ENCODE data around the gene VAMP5.
"Not testable (repeated sequence)": the region's sequence is repeated elsewhere in the genome, so short reads cannot be mapped to it uniquely, and the experiment has no call there.

Gene VAMP5

GRCh38 chr2:85598594-85599340 is 14.5 kb downstream of the VAMP5 start:
- no peak overlapping the region for H3K4me3 ChIP-seq (ENCODE audit: low read length)
- no peak overlapping the region for H3K9ac ChIP-seq (ENCODE audit: low read depth, low read length)
- H3K27me3 ChIP-seq (ENCODE audit: insufficient read depth, low read length), result no peaks in the 10 kb centered on the region
- peaks cover 33% of the 10 kb centered on the region for H3K36me3 ChIP-seq (ENCODE audit: insufficient read depth, low read depth, low read length)
- peaks cover 7% of the 10 kb centered on the region; the same call in 1 of the 2 replicates for H3K4me1 ChIP-seq (ENCODE audit: insufficient read depth, low read length)
- no peak overlapping the region for H3K27ac ChIP-seq (ENCODE audit: low read length)
- no peaks in the 10 kb centered on the region for H3K9me3 ChIP-seq (ENCODE audit: insufficient read depth, low read depth, low read length)

- Histone ChIP-seq H3K4me1 (ENCODE audit: insufficient read depth, low read length) (peaks cover 5% of the 10 kb centered on the region; the same call in 1 of the 2 replicates), H3K4me3 (ENCODE audit: low read length) (no peak overlapping the region), H3K27ac (ENCODE audit: low read length) (no peak overlapping the region), H3K9me3 (ENCODE audit: insufficient read depth, low read depth, low read length) (no peaks in the 10 kb centered on the region), H3K9ac (ENCODE audit: low read depth, low read length) (no peak overlapping the region), H3K36me3 (ENCODE audit: insufficient read depth, low read depth, low read length) (peaks cover 33% of the 10 kb centered on the region), H3K27me3 (ENCODE audit: insufficient read depth, low read length) (no peaks in the 10 kb centered on the region)
Measured at GRCh38 chr2:85599468-85600234, 15.4 kb downstream of the VAMP5 start.

GRCh38 chr2:85600235-85600575 is 16.0 kb downstream of the VAMP5 start:
- H3K36me3 ChIP-seq (ENCODE audit: insufficient read depth, low read depth, low read length), result peaks cover 33% of the 10 kb centered on the region
- H3K4me1 ChIP-seq (ENCODE audit: insufficient read depth, low read length), result peaks cover 3% of the 10 kb centered on the region; the same call in 1 of the 2 replicates
- H3K27me3 ChIP-seq (ENCODE audit: insufficient read depth, low read length), result no peaks in the 10 kb centered on the region
- no peak overlapping the region for H3K27ac ChIP-seq (ENCODE audit: low read length)
- no peaks in the 10 kb centered on the region for H3K9me3 ChIP-seq (ENCODE audit: insufficient read depth, low read depth, low read length)
- no peak overlapping the region for H3K4me3 ChIP-seq (ENCODE audit: low read length)
- no peak overlapping the region for H3K9ac ChIP-seq (ENCODE audit: low read depth, low read length)

- Histone ChIP-seq H3K9ac (ENCODE audit: low read depth, low read length) (no peak overlapping the region), H3K9me3 (ENCODE audit: insufficient read depth, low read depth, low read length) (no peaks in the 10 kb centered on the region), H3K4me1 (ENCODE audit: insufficient read depth, low read length) (peaks cover 3% of the 10 kb centered on the region; the same call in 1 of the 2 replicates), H3K36me3 (ENCODE audit: insufficient read depth, low read depth, low read length) (peaks cover 33% of the 10 kb centered on the region), H3K27me3 (ENCODE audit: insufficient read depth, low read length) (no peaks in the 10 kb centered on the region), H3K4me3 (ENCODE audit: low read length) (peak overlapping the region; percentile 99), H3K27ac (ENCODE audit: low read length) (no peak overlapping the region)
Measured at GRCh38 chr2:85600951-85601770, 16.9 kb downstream of the VAMP5 start.

DNA sequence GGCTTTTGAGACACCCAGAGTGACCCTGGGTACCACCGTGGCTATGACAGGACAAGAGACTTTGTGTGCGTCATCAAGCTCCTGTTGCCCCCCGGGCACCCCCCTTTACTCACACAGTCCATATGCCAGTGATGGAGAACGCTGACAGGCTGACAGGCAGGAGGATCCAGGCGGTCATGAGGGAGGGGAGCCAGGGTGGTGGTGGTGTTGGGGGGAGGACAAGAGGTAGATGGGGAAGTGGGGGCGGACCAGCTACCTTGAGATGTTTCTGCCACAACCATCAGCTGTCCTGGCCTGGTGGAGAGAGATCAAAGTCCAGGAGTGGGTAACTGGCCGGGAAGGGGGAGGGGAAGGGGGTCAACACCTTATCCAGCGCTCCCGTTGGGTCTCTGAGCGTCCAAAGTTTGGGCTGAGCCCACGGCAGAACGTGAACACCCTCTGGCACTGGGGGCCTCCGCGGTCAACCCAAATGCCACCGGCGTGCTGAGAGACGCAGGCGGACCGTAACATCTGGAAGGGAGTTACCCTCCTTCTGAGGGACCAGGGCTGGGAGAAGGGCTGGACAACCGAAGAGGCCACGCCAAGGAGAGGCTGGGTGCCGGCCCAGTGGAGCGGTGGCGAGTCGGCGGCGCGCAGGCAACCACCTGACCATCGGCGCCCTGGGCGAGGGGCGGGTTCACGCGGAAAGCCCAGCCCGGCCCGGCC is 17.7 kb downstream of the VAMP5 start:
- H3K27me3 ChIP-seq (ENCODE audit: insufficient read depth, low read length), result no peaks in the 10 kb centered on the region
- no peaks in the 10 kb centered on the region for H3K9me3 ChIP-seq (ENCODE audit: insufficient read depth, low read depth, low read length)
- H3K36me3 ChIP-seq (ENCODE audit: insufficient read depth, low read depth, low read length), result peaks cover 28% of the 10 kb centered on the region
- no peaks in the 10 kb centered on the region for H3K4me1 ChIP-seq (ENCODE audit: insufficient read depth, low read length)
- H3K9ac ChIP-seq (ENCODE audit: low read depth, low read length), result peak overlapping the region; percentile 88
- peak overlapping the region; percentile 99 for H3K4me3 ChIP-seq (ENCODE audit: low read length)
- no peak overlapping the region for H3K27ac ChIP-seq (ENCODE audit: low read length)

DNA sequence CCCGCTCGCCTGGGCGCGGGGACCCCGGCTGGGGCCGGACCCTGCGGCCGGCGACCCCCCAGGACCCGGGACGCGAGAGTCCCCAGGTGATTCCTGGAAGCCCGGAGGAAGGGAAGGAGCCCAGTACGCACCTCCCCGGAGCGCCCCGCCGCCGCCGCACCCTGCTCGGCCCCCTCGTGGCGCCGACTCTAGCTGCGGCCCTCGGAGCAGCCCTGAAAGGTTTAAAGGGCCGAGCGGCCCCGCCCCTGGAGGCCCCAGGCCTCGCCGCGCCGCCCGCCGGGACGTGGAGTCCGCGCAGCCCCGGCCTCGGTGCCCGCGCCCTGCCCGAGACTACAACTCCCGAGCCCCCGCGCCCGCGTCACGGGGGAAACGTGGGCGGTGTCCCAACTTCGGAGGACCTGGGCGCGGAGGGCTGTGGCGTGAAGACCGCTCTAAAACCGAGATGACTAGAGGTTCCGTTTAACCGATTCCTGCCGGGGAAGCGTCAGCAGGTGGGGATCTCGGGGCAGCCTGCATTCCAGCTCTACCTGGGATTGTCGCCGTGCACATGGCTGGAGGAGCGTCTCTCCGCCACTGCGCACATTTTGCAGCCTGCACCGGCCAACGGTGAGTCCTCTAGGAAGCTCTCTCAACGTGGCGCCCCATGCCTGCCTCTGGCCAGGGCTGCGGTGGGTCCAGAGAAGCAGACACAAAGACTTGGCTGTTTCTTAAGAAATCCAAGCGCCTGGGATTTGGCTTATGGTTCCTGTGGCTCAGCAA is 18.4 kb downstream of the VAMP5 start, which contains the start of gene TMEM150A:
Gene TMEM150A, minus strand, starts transcription at position 223 of the 759 bp plus-strand sequence. CDS start 750 bp downstream, outside the sequence.
- H3K27ac ChIP-seq (ENCODE audit: low read length), result peak within 1 kb of the TSS; percentile 40
- H3K36me3 ChIP-seq (ENCODE audit: insufficient read depth, low read depth, low read length), result peaks cover 22% of the 10 kb centered on the region
- peak within 1 kb of the TSS; percentile 99 for H3K4me3 ChIP-seq (ENCODE audit: low read length)
- H3K4me1 ChIP-seq (ENCODE audit: insufficient read depth, low read length), result no peaks in the 10 kb centered on the region
- H3K9ac ChIP-seq (ENCODE audit: low read depth, low read length), result peak within 1 kb of the TSS; percentile 88
- H3K9me3 ChIP-seq (ENCODE audit: insufficient read depth, low read depth, low read length), result no peaks in the 10 kb centered on the region
- no peaks in the 10 kb centered on the region for H3K27me3 ChIP-seq (ENCODE audit: insufficient read depth, low read length)

- H3K27me3 ChIP-seq (ENCODE audit: insufficient read depth, low read length); H3K9me3 ChIP-seq (ENCODE audit: insufficient read depth, low read depth, low read length); H3K27ac ChIP-seq (ENCODE audit: low read length); H3K9ac ChIP-seq (ENCODE audit: low read depth, low read length); H3K4me1 ChIP-seq (ENCODE audit: insufficient read depth, low read length): not testable (repeated sequence)
- Histone ChIP-seq H3K4me3 (ENCODE audit: low read length) (peak overlapping the region; percentile 44; the same call in 1 of the 2 replicates), H3K36me3 (ENCODE audit: insufficient read depth, low read depth, low read length) (peaks cover 23% of the 10 kb centered on the region)
Measured at GRCh38 chr2:85604133-85604444, 19.9 kb downstream of the VAMP5 start.

DNA sequence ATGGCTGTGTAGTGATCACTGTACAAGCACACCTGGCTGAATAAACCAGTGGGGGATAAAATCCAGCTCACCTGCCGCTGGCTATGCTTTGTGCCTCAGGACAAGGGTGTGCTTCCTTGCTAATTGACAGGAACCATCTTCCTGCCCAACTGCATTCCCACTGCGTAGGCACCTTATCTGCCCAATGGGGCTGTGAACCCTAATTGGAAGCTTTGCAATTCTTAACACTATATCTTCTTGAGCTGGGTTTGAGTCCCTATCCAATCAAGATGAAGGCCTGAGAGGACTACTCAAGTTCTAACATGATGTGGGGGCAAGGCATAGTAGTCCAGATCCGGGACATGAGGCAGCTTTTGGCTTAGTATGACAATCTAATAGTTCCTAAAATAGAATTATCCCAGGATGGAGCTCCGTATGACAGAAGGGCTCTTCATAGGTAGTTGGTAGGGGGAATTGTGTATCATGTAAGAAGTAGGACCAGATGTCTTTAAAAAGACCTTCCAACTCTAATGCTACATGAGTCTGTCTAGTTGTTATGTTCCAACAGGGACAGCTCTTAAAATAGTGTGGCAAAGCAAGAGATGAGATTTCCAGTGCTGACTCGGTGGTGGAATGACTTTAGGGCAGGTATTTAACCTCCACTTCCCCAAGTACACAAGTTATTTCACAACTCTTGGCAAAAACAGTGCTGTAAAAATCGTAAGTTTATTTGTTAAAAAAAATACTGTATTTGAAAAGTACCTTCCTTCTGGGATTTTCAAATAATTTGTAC is 20.5 kb downstream of the VAMP5 start:
- no peaks in the 10 kb centered on the region for H3K9me3 ChIP-seq (ENCODE audit: insufficient read depth, low read depth, low read length)
- peaks cover 21% of the 10 kb centered on the region for H3K36me3 ChIP-seq (ENCODE audit: insufficient read depth, low read depth, low read length)
- no peak overlapping the region for H3K9ac ChIP-seq (ENCODE audit: low read depth, low read length)
- no peaks in the 10 kb centered on the region for H3K4me1 ChIP-seq (ENCODE audit: insufficient read depth, low read length)
- no peaks in the 10 kb centered on the region for H3K27me3 ChIP-seq (ENCODE audit: insufficient read depth, low read length)
- no peak overlapping the region for H3K27ac ChIP-seq (ENCODE audit: low read length)
- H3K4me3 ChIP-seq (ENCODE audit: low read length), result no peak overlapping the region

DNA sequence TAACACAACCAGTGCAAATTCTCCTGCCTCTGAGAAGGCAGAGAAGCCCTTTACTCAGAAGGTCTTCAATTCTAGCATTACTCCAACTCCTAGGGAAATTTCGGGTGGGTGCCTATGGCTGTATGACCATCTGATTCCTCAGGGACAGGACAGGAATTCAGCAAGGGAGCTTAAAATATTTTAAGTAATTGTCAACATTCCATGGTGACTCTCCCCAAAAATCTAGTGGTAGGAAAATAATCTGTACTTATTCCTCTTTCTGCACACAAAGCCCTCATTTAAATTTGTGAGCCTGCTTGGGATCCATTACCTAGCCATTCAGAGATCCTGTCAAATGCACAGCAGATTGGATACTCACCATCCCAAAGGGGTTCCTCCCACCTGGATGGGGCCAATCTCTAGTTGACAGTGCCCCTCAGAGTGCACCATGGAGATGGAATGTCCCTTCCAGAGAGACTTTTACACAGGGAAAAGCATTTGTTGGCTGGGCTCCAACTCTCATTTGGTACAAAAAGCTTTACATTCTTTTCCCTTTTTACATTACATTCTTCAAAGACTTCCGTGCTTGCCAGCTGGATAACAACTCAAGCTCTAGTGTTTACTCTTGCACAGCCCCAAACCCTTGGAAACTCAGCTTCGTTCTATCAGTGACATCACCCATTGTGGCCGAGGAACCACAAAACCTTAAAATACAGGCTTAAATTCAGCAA is 21.3 kb downstream of the VAMP5 start:
- Histone ChIP-seq H3K4me1 (ENCODE audit: insufficient read depth, low read length) (no peaks in the 10 kb centered on the region), H3K4me3 (ENCODE audit: low read length) (no peak overlapping the region), H3K27ac (ENCODE audit: low read length) (no peak overlapping the region), H3K9me3 (ENCODE audit: insufficient read depth, low read depth, low read length) (no peaks in the 10 kb centered on the region), H3K27me3 (ENCODE audit: insufficient read depth, low read length) (no peaks in the 10 kb centered on the region), H3K9ac (ENCODE audit: low read depth, low read length) (no peak overlapping the region), H3K36me3 (ENCODE audit: insufficient read depth, low read depth, low read length) (peaks cover 25% of the 10 kb centered on the region)

DNA sequence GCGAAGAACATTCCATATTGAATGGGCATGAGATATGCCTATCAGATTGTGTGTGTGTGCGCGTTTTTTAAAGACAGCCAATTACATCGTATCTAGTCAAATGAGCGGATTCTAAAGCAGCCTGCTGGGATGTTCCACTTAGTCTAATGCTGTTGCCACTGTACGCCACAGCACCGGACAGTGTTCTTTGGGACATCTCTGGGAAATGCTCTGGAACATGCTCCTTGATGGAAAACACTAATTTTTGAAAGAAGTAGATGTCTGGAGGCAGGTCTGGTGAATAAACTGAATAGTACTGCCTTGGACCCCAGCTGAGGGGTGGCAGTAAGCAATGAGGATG is 21.9 kb downstream of the VAMP5 start:
- no peaks in the 10 kb centered on the region for H3K27me3 ChIP-seq (ENCODE audit: insufficient read depth, low read length)
- H3K9ac ChIP-seq (ENCODE audit: low read depth, low read length), result no peak overlapping the region
- H3K4me3 ChIP-seq (ENCODE audit: low read length), result no peak overlapping the region
- no peak overlapping the region for H3K27ac ChIP-seq (ENCODE audit: low read length)
- H3K4me1 ChIP-seq (ENCODE audit: insufficient read depth, low read length), result no peaks in the 10 kb centered on the region
- H3K36me3 ChIP-seq (ENCODE audit: insufficient read depth, low read depth, low read length), result peaks cover 25% of the 10 kb centered on the region
- H3K9me3 ChIP-seq (ENCODE audit: insufficient read depth, low read depth, low read length), result no peaks in the 10 kb centered on the region
